Nucleus accumbens (tissue), 56 donors: Measurements from ENCODE around the gene THAP2.
"Not testable (repeated sequence)": the region's sequence is repeated elsewhere in the genome, so short reads cannot be mapped to it uniquely, and the experiment has no call there.

Experiments used
- DNase-seq, 56 donors: peaks; one replicate each; lab custom pipeline; 2025; lab: John Stamatoyannopoulos, UW

The THAP2 gene

DNA sequence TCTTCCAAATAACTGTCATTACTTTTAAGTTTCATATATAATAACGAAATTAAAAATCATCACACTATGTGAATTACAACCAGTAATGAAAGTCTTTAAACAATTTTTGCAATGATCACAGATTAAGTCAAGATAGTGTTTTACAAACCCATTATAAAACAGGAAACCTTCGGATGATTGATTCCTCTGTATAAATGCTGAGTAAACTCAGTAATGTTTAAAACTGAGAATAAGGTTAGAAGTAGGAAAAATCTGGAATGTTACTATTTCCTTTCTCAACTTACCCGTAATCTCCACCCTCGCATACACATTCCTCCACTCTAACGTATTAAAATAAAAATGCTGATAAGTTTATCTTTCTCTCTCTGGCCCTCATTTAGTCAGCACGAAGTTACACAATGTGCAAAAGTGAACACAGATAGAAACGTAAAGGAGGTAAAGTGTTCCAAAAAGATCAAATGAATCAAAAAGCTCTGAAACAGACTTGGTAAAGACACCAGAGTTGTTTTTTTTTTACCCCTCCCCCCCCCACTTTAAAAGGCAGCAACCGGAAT lies 2.0 kb upstream of the THAP2 start:
- DNase-seq: no peak

DNA sequence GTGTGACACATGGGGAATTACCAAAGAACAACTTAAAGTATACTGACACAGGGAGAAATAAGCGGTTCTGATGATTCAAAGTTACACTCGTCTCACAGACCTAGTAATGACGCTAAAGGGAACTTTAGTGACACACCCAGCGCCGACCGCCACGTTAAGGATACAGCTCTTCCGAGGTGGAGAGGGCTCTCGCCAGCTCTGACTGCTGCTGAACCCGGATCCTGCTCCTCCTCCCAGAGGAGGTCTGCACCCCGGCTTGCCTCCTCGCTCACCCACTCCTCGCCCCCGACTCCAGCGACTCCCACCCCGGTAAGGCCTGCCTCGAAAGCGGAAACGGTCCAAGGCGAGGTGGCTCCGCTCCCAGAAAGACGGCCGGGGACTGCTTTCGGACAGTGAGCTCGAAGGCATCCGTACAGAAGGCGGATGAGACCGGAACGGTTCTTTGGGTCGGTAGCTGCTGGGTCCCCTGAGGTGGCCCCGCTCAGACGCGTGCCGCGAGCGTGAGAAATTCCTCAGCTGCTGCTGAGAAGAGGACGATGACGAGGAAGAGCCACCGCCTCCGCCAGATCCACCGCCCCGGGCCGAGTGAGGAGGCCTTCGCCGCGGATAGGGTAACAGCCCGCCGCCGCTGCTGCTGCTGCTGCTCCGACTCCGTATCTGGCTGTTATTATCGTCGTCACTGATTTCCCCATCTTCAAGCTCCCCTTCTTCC lies 1.1 kb upstream of the THAP2 start:
- peak in 41 of 56 donors; percentile 8 to 79 (median 57) for DNase-seq

- DNase-seq: peak in 3 of 56 donors; percentile 55 to 87 (median 84)
Measured at GRCh38 chr12:71664411-71665089, 449 bp downstream of the THAP2 start.

- DNase-seq: no peak
Measured at GRCh38 chr12:71665090-71665463, 976 bp downstream of the THAP2 start.

GRCh38 chr12:71666259-71666658 lies 2.2 kb downstream of the THAP2 start:
- DNase-seq: no peak

DNA sequence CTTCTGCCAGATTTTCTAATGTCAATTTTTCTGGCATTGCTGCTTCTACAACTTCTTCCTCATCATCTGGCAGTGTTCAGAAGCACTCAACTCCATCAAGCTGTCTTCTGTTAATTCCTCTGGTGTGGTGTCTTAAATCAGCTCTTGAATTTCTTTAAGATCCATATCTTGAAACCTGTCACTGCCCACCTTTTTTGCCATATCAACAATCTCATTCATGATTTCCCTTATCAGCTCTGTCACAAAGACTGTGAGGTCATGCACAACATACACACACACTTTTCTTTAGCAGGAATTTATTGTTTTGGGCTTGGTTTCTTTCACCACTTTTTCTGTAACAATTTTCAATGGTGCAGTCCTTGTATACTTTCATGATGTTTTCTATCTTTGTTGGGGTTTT lies 7.2 kb downstream of the THAP2 start:
- no peak for DNase-seq

GRCh38 chr12:71671816-71672215 lies 7.7 kb downstream of the THAP2 start:
- no peak for DNase-seq

DNA sequence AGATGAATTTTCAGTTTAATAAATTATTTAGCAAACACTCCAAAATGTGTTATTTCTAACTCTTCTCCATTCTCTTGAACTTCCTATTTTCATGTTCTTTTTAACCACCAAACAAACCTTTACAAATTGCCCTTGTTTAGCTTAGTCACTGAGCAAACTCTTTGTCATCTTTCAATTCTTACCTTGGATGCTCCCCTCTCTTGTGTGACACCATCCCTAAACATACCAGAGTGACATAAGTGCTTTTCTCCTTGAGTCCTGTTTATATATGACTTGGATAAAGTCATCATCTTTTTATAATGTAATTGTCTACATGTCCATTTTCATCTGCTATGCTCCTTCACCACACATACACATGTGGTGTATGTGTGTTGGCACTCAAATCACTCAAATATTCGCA lies 18.4 kb downstream of the THAP2 start:
- no peak for DNase-seq

- no peak for DNase-seq
Measured at GRCh38 chr12:71683633-71684032, 19.5 kb downstream of the THAP2 start.

DNA sequence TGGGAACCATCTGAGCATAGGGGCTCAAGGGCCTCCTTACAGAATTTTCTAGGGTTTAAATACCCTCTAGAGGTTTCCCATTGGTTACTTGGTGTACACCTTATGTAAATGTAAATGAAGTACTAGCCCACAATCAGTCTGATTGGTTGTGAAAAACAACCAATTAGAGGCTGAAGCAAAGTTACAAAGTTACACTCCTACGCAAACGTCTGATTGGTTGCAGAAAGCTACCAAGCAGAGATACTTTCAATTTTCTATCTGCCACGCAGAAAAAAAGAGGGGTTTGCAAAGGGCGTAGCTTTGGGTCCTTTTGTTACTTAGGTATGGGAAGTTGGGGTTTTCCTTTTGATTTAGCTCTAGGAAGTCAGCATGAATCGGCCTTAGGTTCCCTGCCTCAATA lies 20.0 kb downstream of the THAP2 start:
- no peak for DNase-seq

- DNase-seq: peak in 8 of 56 donors; percentile 1 to 34 (median 6)
Measured at GRCh38 chr12:71685312-71685906, 21.3 kb downstream of the THAP2 start.

GRCh38 chr12:71685914-71686657 lies 22.0 kb downstream of the THAP2 start, which contains the start of gene TMEM19:
TMEM19 (plus strand) TSS chr12:71686082; CDS start chr12:71686681, 599 bp downstream.
- DNase-seq: peak; percentile 34 to 99 (median 90)

- no peak for DNase-seq
Measured at GRCh38 chr12:71686658-71687025, 22.5 kb downstream of the THAP2 start.

DNA sequence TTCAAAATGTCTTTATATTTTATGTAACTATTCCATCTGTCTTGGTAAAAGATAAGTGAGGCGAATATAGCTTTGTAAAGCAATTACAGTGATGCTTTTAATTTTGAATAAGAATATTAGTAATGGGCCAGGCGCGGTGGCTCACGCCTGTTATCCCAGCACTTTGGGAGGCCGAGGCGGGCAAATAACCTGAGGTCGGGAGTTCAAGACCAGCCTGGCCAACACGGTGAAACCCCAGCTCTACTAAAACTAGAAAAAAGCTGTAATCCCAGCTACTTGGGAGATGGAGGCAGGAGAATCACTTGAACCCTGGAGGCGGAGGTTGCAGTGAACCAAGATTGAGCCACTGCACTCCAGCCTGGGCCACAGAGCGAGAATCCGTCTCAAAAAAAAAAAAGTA lies 23.1 kb downstream of the THAP2 start:
- not testable (repeated sequence) for DNase-seq

GRCh38 chr12:71688961-71689570 lies 25.0 kb downstream of the THAP2 start:
- DNase-seq: no peak

DNA sequence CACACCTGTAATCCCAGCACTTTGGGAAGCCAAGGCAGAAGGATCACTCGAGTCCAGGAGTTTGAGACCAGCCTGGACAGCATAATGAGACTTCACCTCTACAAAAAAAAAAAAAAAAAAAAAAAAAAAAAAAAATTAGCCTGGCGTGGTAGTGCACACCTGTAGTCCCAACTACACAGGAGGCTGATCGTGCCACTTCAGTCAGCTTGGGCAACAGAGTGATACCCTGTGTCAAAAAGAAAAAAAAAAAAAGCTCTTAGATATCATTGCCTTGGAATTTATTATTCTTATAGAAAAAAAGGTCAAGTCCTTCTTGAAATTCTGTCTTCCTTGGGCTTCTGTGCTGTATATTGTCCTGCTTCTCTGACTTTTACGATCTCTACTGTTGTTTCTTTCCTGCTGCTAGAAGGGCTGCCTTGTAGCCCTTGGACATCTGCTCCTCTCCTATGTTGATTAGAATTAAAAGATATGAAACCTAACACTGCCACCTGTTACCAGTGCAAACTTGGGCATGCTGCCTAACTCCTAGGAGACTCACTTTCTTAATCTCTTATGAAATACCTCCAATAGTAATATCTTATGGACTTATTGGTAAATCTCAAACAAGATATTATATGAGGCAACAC lies 27.5 kb downstream of the THAP2 start:
- DNase-seq: no peak

DNA sequence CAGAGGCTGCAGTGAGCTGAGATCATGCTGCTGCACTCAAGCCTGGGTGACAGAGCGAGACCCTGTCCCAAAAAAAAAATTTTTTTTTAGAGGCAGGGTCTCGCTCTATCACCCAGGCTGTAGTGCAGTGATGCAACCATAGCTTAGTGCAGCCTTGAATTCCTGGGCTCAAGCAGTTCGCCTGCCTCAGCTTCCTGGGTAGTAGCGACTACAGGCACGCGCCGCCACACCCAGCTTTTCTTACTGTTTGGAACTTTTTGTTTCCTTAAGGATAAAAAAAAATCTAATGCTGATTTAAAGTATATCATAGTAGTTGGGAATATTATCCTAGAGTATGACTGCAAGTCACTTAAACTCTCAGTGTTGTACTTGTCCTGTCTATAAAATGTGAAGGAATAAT lies 29.0 kb downstream of the THAP2 start:
- DNase-seq: no peak

- DNase-seq: not testable (repeated sequence)
Measured at GRCh38 chr12:71693651-71694050, 29.6 kb downstream of the THAP2 start.

GRCh38 chr12:71694099-71694820 lies 30.2 kb downstream of the THAP2 start:
- DNase-seq: no peak
